Gastroesophageal sphincter (tissue), 3 donors: ENCODE results near the gene LMNTD2.

Source experiments
- CTCF ChIP-seq, 4 experiments: fragments of 200-600 bp in 2 of 4; fragments of 450-650 bp in 2 of 4; sonication (generic) in 1 of 4; IDR thresholded peaks; one replicate each; pipeline ENCODE4 v1.5.1; 2017 to 2019; ENCODE audit warnings: antibody characterized with exemption in 4 of 4, mild to moderate bottlenecking in 2 of 4, moderate library complexity in 2 of 4
- EP300 ChIP-seq: sonication (generic); formaldehyde crosslinking; IDR thresholded peaks from one replicate; pipeline ENCODE4 v1.6.1; 2017; ENCODE audit warnings: antibody characterized with exemption, mild to moderate bottlenecking
- POLR2A ChIP-seq, 2 donors: fragments of 450-650 bp; IDR thresholded peaks; one replicate each; pipeline ENCODE4 v1.6.1; 2017; ENCODE audit warnings: antibody characterized with exemption in 2 of 2, mild to moderate bottlenecking in 2 of 2, moderate library complexity in 1 of 2

- TF ChIP-seq EP300 = no peak
- no peak for TF ChIP-seq POLR2A (IDR thresholded peaks at IDR 0.05)
- no peak for TF ChIP-seq CTCF (IDR thresholded peaks at IDR 0.05)
These were observed 10.4 kb downstream of the LMNTD2 start for GRCh38 chr11:550021-550745.
